GM04503 (cell line): ENCODE data around the gene HDGFL3.
"Not testable (repeated sequence)": the region's sequence is repeated elsewhere in the genome, so short reads cannot be mapped to it uniquely, and the experiment has no call there.

Experiments used
- DNase-seq: peaks from one replicate; pipeline ENCODE4 v3.0.0-alpha.2; 2012; ENCODE audit warnings: low read depth

HDGFL3 gene

DNA sequence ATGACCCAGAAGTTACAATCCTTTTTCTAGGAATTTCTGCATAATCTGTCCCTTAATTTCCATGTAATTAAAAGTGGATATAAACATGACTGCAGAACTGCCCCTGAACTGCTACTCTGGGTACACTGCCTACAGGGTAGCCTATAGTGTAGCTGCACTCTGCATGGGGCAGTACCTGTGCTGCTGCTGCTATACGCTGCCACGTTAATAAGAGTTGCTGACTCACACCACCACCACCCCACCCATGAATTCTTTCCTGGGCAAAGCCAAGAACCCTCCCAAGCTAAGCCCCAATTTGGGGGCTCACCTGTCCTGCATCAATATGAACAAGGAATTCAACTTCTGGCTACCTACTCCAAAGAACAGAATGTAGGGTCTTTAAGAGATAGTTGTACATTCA, 13.9 kb downstream of the HDGFL3 start:
- DNase-seq: no peak

DNA sequence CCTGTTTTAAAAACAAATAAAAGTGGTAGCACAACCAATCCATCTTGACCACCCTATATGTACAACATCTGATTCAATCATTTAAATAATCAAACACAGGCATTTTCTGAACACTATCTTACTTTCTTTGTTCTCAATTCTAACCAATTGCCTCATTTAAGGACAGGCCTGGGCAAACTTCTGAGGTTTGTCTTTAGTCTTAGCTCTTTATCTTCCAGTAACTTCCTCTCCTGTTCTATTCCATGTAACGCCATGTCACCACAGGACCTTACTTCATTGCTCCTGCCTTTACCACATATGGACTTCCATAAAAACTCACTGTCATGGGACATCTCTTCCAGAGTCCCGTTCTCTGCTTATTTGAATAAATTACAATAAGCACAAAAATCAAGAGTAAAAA, 14.9 kb downstream of the HDGFL3 start:
- DNase-seq: no peak

DNA sequence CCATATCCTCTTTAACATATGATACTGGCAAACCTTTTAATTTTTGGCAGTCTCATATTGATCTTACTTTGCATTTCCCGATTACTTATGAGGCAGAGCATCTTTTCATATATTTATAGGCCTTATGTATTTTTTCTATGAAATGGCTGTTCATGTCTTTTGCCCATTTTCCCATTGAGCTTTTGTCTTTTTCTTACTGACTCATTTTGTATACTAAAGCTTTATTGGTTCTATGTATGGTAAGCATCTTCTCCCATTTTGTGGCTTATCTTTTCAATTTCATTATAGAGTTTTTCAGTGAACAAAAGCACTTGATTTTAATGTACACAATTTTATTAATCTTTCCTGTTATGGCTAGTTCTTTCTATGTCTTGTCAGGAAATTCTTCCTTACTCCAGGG, 17.2 kb downstream of the HDGFL3 start:
- DNase-seq: no peak

DNA sequence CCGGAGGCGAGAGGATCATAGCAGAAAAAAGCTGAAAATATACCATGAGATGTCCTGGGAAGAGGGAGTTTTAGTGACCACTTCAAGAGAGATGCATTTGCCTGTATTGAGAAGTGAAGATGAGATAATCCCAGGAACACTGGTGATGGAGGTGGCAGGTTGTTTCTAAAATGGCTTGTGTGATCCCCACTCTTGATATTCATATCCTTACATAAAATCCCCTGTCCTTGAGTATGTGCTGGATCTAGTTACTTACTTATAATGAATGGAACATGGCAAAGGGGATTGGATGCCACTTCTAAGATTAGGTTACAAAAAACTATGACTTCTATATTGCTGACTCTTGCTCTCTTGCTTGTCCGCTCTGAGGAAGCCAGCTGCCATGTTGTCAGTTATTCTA, 22.1 kb downstream of the HDGFL3 start:
- DNase-seq: no peak

DNA sequence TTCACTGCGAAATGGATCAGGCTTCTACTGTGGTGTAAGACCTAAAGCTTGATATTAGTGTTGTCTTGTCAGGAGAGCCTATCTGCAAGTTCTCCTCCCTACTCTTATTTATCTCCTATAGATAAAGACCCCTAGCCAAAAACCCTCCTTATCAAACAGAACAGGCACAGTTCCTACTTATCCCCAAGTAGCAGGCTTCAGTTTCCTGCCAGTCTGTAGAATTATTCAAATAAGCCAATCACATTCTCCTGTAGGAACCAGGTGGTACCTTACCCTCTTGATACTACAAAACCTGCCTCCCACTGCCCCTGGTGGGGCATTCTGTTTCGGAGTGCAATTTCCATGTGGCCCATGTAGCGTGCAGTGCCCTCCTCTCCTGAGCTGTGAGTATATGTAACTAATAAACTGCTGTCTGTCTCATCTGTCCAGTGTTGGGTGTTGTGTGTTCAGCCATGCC, 28.7 kb downstream of the HDGFL3 start:
- no peak for DNase-seq

DNA sequence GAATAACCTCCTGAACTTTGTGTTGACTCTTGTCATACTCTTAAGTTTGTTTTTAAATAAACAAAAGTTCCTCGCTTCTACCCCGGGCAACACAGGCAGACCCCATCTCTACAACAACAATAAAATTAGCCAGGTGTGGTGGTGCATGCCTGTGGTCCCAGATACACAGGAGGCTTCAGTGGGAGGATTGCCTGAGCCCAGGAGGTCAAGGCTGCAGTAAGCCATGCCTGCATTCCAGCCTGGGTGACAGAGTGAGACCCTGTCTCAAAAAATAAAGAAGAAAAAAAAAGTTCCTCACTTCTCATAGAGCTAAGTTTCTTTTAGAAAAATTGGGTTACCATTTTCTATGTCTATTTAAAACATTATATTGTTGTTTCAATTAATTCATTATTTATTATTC, 29.2 kb downstream of the HDGFL3 start:
- DNase-seq: no peak

DNA sequence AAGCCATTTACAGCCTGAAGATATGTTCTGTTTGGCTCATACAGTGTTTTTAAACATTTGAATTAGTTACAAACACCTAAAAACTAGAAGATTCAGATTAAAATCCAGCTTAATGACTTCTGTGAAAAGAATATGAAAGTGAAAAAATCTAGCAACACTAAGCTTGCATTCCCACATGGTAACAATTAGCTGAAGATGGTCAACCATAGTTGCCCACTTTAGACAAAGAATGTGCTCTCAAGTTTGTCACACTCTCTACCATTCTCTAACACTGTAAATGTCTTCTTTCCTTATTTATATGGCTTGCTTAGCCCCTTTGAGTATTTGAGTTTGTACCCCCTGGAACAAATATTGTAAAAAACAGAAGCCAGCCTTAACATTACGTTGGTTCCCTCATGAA, 32.7 kb downstream of the HDGFL3 start:
- DNase-seq: no peak

DNA sequence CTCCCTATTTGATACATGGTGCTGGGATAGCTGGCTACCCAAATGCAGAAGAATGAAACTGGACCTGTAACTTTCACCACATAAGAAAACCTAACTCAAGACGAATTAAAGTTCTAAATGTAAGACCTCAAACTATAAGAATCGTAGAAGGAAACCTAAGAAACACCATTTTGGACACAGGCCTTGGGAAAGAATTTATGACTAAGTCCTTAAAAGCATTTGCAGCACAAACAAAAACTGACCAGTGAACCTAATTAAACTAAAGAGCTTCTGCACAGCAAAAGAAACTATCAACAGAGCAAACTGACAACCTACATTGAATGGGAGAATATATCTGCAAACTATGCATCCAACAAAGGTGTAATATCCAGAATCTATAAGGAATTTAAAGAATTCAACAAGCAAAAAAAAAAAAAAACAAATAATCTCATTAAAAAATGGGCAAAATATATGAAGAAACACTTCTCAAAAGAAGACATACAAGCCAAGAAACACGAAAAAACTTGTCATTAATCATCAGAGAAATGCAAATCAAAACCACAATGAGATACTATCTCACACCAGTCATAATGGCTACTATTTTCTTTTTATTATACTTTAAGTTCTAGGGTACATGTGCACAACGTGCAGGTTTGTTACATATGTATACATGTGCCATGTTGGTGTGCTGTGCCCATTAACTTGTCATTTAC, 37.0 kb downstream of the HDGFL3 start:
- no peak for DNase-seq

DNA sequence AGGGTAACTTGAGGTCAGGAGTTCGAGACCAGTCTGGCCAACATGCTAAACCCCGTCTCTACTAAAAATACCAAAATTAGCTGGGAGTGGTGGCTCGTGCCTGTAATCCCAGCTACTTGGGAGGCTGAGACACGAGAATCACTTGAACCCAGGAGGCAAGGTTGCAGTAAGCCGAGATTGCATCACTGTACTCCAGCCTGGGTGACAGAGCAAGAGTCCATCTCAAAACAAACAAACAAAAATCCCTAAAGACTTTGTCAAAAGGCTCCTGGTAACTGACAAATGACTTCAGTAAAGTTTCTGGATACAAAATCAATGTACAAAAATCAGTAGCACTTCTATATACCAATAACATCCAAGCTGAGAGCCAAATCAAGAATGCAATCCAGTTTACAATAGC, 38.0 kb downstream of the HDGFL3 start:
- DNase-seq: not testable (repeated sequence)

DNA sequence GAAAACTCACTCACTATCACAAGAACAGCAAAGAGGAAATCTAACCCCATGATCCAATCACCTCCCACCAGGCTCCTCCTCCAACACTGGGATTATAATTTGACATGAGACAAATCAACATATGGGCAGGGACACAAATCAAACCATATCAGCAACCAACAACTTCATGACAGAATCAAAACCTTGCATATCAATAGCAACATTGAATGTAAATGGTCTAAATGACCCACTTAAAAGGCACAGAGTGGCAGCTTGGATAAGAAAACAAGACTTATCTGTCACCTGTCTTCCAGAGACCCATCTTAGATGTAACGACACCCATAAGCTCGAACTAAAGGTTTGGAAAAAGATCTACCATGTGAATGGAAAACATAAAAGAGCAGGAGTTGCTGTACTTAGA, 40.8 kb downstream of the HDGFL3 start:
- DNase-seq: no peak

DNA sequence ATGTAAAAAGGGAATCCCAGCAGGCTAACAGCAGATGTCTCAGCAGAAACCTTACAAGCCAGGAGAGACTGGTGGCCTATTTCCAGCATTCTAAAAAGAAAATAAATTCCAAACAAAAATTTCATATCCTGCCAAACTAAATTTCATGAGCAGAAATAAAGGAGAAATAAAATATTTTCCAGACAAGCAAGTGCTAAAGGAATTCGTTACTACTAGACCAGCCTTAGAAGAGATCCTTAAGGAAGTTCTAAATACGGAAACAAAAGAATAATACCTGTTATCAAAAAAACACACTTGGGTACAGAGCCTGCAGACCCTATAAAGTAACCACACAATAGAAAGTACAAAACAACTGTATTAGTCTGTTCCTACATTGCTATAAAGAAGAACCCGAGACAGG, 41.4 kb downstream of the HDGFL3 start:
- no peak for DNase-seq

DNA sequence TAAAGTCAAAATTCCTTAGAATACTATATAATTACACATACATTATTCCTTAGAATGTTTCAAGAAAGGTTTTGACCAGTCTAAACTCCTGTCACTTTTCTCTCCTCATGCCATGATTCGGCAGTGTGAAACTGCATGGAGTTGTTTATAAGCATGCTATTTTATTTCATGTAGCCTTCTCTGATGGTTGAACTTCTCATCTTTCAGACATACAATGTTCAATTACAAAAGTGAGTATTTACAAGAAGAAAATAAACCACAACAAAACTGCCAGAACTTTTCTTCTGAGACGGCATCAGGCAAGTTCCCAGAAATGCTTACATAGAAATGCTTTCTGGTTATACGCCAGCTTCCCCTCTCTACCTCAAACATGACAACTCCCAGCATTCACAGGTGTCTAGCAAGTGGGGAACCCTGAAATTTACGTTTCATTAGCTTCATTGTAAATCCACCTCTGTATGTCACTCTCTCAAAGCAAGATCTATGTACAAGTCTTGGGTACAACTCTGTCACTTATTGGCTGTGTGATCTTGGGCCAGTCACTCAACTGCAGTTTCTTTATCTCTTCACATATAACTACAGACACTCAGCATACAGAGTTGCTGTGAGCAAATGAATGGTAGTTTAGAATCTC, 42.7 kb downstream of the HDGFL3 start:
- no peak for DNase-seq

DNA sequence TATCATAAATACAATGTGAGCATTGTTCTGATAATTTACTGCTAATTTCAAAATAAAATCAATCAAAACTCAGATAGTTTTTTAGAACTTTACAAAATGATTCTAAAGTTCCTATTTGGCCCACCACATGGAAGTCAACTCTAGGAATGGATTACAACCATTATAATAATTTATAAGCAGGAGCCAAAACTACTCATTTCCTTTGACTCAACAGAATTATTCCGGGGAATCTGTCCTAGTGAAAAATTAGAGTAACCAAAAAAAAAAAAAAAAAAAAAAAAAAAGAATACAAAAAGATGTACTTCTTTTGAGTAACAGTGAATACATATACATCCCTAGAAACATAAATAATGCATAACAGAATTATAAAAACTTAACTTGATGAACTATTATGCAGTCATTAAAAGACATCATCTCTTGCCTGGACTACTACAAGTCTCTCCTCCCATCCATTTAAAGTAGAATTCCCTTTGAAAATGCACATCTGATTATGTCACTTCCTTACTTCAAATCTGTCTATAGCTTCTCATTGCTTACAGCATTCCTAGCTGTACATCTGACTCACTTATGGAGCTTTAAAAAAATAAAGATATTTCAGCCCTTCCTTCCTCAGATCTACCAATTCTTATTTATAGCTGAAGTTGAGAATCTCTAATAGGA, 43.4 kb downstream of the HDGFL3 start:
- DNase-seq: no peak

DNA sequence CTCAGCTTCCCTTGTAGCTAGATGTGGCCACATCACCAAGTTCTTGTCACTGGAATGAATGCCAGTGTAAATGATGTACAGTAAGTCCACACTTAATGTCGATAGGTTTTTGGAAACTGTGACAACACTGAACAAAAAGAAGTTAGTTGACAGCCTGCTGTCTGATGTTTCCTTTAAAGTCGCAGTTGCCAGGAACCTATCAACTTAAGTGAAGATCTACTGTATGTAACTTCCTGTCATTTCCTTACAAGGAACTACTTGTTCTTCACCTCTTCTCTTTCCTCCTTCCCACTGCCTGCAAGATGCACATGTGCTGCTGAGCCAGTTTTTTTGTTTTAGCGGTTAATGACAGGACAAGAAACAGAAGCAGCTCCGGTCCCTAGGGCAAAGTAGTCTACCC, 44.6 kb downstream of the HDGFL3 start:
- DNase-seq: no peak

DNA sequence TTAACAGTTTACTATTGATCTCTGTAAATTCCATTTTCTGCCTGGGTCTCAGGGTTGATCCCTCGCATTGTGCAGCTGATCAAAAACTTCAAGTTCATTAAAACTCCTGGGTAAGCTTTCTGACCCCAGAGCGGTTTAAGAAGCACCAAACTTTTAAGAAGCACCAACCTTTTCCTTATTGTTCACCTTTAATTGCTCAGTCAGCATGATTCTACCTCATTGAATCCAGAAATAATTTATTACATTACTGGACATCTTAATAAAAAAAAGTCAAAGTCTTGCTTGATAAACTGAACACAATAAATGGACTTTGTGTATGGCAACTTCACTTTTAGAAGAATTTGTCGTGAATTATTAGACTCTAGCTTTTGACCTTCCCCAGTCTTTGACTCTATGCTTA, 46.9 kb downstream of the HDGFL3 start:
- no peak for DNase-seq

DNA sequence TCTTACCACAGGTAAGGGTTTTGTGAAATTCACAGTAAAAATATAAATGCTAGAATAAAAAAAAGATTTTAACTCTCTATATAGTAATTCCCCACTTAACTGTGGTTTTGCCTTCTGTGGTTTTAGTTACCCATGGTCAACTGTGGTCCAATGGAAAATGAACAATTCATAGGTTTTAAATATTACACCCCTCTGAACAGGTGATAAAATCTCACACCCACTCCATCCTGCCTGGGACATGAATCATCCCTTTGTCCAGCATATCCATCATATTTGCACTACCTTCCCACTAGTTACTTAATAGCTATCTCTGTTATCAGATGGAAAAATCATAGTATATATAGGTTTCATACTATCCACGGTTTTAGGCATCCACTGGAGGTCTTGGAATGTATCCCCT, 49.2 kb downstream of the HDGFL3 start:
- DNase-seq: no peak

DNA sequence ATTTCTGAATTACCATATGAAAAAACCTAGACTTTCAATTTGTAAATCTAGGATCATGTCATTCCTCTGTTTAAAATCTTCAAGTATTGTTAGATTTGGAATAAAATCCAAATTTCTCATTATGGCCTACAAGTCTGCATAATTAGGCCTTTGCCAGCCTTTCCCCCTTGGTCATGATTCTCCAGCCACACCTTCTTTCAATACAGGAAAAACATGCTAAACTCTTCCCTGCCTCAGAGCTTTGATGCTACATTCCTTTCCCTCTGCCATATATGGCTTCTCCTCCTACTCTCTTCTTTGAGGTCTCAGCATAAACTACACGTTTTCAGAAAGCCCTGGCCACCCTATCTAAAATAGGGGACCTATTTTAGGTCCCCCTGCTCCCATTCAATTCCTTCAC, 51.7 kb downstream of the HDGFL3 start:
- no peak for DNase-seq

DNA sequence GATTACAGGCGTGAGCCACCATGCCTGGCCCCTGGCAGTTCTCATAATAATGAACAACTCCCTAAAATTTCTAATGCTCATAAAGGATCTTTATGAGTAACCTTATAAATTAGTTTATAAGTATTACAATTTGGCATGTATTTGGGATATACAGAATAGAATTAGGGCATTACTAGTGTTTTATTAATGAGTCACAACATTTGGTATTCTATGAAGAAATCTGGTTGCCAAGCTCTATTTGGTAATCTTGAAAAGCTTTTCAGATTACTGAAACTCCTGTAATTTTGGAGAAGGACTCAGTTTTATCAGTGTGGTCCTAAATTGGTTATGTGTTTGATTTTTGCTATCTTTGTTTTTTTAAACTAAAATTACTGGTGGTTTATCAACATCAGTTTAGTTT, 54.3 kb downstream of the HDGFL3 start:
- no peak for DNase-seq

DNA sequence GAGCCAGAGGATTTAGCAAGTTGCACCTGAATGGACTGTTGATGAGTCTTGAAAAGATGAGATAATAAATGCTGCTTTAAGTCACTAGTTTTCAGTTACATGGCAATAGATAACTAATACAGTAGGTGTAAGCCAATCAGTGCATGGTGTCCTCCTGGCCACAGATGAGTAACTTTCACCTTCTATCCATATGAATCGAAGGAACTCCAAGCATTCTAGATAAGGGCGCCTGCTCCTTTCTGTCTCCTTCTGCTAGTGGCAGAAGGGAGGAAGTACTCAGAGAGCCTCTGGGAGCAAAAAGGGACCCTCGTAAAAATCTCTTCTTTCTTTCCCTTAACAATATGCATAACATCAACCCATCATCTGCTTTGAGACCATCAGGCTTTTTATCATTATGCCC, 62.9 kb downstream of the HDGFL3 start:
- no peak for DNase-seq

DNA sequence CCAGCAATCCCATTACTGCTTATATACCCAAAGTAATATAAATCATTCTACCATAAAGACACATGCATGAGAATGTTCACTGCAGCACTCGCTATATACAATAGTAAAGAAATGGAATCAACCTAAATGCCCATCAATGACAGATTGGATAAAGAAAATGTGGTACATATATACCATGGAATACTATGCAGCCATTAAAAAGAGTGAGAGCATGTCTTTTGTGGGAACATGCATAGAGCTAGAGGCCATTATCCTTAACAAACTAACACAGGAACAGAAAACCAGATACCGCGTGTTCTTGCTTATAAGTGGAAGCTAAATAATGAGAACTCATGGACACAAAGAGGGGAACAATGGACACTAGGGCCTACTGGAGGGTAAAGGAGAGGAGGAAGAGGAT, 65.5 kb downstream of the HDGFL3 start:
- not testable (repeated sequence) for DNase-seq

DNA sequence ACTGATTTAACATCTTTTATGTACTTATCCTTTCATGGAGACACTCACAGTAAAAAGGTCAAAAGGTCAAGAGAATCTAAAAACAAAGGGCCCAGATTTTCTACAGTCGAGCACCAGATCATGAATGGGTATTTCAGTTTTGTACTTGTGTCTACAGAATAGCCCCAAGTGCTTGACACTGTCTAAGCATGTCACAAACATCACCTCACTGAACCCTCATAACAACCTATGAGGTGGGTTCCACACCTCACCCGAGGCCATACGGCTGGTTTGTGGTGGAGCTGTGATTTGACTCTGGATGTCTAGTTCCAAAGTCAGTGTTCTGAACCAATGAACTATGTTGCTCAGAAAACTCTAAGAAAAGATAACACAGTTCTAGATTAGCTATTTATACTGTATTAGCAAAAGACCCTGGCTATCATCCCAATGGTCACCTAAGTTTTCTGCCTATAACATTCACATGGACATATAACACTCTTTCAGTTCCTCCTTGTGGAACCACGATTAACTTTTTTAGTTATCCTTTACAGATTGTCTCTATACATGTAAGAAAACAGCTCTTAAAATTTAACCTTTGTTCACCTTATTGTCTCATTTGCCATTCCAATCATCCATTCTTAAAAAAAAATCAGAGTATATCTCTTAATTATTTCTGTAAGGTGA, 74.6 kb downstream of the HDGFL3 start:
- no peak for DNase-seq

DNA sequence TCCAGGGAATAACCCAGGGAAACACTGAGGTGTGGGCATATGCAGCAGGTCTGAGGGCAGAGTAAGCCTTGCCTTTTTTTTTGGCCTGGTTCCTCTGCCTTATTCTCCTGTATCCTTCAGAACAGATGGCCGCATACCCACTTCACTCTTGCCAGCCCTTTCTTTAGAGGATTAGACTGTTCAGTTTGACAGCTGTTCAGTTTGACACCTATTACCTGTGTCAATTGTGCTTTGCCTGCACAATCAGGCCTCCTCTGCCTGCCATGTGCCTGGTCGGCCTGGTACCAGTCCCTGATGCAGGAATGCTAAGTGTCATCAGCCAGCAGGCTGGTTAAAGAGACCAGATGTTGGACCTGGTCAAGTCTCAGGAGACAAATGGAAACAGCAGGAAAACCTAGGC, 77.8 kb downstream of the HDGFL3 start:
- no peak for DNase-seq

DNA sequence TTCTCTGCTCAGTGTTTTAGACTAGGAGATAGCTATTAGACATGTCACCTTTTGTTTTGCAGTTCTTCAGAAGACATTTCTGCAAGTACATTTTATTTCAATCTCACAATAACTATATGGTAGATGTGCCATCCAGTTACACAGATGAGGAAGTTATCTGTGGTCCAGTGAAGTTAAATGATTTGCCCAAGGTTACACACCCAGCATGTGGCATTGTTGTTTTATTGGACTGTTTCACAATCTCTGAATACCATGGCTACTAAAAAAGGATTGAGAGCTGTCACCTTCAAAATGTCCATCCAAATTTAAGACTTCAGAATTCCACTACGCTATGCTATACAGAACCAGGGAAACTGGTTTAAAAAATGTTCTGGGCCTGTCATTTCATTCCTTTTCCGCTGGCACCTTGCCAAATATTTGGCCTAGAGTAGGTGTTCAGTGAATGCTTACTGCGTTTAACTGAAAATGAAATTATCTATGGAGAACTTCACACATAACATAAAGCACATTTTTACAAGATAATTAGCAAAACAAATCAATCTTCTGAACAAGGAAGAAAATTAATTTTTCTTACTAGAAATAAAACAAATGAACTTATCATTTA, 80.0 kb downstream of the HDGFL3 start:
- DNase-seq: no peak
